C4-2B (cell line): ENCODE results near the gene XYLT1.

Experiments
- H3K27ac ChIP-seq: fragments of 450-650 bp; 2 replicates; pipeline ENCODE4 v1.5.1; 2017
- ZFX ChIP-seq: fragments of 450-650 bp; IDR thresholded peaks from 2 replicates; pipeline ENCODE4 v1.6.1; 2017
- TF ChIP-seq, protein P1 (sequence below): fragments of 450-650 bp; conservative IDR thresholded peaks from 2 replicates; pipeline ENCODE4 v1.5.1; 2017; ENCODE audit warnings: mild to moderate bottlenecking

The XYLT1 gene, protein sequence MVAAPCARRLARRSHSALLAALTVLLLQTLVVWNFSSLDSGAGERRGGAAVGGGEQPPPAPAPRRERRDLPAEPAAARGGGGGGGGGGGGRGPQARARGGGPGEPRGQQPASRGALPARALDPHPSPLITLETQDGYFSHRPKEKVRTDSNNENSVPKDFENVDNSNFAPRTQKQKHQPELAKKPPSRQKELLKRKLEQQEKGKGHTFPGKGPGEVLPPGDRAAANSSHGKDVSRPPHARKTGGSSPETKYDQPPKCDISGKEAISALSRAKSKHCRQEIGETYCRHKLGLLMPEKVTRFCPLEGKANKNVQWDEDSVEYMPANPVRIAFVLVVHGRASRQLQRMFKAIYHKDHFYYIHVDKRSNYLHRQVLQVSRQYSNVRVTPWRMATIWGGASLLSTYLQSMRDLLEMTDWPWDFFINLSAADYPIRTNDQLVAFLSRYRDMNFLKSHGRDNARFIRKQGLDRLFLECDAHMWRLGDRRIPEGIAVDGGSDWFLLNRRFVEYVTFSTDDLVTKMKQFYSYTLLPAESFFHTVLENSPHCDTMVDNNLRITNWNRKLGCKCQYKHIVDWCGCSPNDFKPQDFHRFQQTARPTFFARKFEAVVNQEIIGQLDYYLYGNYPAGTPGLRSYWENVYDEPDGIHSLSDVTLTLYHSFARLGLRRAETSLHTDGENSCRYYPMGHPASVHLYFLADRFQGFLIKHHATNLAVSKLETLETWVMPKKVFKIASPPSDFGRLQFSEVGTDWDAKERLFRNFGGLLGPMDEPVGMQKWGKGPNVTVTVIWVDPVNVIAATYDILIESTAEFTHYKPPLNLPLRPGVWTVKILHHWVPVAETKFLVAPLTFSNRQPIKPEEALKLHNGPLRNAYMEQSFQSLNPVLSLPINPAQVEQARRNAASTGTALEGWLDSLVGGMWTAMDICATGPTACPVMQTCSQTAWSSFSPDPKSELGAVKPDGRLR

DNA sequence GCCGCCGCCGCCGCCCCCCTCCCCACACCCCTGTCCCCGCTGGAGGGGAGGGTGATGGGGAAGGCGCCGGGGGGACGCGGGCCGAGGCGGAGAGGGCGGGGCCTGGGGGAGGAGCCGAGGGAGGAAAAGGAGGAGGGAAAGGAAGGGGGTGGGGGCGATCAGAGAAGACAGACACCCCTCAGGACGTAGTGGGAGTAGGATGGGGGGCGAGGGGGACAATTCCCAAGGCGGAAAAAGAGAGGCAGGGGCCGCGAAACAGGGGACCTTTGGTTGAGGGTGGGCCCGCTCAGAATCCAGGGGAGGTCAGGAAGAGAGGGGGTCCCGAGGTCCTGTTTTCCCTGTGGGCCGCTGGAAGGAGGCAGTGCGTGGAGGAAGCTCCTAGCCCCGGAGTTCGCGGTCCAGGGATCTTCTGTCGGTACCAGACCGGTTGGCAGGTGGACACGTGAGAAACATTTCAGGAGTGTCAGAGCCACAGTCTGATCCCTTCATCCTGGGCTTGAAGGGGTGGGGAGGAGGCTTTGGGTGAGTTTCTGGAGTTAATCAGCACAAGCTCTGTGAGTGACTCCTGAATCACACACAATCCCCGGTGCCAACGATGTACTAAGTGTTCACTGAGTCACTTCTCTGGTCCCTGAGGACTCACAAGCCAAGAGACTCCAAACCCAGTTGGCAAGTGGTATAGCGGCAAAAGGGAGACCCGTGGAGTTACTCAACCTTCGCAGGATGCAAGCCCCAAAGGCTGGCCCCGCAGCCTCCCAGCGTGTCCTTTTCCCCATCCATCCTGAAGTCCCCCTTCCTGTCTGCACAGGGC is at the start of gene XYLT1:
Gene XYLT1, minus strand, starts transcription at position 53 of the 811 bp plus-strand sequence. CDS start 164 bp downstream, outside the sequence.
- TF ChIP-seq ZFX: no peak
- TF ChIP-seq, protein P1, sequence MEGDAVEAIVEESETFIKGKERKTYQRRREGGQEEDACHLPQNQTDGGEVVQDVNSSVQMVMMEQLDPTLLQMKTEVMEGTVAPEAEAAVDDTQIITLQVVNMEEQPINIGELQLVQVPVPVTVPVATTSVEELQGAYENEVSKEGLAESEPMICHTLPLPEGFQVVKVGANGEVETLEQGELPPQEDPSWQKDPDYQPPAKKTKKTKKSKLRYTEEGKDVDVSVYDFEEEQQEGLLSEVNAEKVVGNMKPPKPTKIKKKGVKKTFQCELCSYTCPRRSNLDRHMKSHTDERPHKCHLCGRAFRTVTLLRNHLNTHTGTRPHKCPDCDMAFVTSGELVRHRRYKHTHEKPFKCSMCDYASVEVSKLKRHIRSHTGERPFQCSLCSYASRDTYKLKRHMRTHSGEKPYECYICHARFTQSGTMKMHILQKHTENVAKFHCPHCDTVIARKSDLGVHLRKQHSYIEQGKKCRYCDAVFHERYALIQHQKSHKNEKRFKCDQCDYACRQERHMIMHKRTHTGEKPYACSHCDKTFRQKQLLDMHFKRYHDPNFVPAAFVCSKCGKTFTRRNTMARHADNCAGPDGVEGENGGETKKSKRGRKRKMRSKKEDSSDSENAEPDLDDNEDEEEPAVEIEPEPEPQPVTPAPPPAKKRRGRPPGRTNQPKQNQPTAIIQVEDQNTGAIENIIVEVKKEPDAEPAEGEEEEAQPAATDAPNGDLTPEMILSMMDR: no peak
- no peak within 1 kb of the TSS for H3K27ac ChIP-seq

DNA sequence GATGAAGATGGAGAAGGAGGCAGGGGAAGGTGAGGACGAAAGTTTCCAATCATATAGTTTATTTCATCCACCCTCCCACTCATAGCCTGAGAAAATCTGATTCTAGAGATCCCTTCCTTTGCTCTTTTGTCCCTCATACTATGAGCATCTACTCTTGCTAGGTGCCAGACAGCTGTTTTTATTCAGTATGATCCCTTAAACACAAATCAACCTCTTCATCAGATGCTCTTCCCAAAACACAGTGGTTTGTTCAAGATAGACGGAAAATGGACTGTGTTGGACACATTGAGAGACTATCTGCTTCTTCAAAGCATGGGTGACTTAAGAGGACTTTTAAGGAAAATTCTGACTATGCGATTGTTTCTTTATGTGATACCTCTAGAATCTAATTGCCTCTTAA is 49.4 kb upstream of the XYLT1 start:
- TF ChIP-seq, protein P1: no peak
- TF ChIP-seq ZFX: no peak
- H3K27ac ChIP-seq: no peak overlapping the region

DNA sequence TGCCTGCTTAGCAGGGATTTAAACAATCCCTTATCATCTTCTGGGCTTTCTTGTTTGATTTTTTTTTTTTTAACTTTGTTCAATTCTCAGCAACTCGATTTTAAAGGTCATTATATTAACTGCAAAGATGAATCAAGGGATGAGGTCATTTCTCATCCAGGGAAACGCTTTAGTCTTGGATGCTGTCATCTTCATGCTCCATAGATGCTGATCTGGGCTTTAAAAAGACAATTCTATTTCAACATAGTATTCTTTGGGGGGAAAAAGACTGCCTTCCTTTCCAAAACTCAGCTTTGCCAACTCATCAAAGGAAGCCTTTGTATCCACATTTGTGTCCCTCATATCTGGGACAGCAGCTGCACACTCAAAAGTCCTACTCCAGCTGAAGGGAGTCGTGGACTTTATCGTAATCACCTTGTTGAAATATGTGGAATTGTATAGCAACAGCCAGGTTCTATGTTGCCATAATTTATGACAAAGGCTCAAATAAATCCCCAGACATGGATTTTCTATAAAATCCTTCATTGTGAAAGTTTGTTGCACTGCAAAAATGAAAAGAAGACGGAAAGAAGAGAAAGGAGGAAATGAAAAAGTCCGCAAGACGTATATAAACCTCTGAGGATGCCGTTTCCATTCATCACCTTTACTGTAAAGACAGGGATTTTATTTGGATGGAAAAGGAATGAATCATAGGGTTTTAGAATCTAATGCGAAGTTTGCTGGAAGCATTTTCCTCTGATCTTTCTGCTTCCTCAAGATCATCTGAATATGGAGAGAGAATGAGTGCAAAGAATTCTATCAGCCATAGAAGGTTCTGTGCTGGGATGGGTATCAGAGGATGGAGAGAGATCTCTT is 48.6 kb upstream of the XYLT1 start:
- H3K27ac ChIP-seq: no peak overlapping the region
- no peak for TF ChIP-seq ZFX
- TF ChIP-seq, protein P1: no peak

DNA sequence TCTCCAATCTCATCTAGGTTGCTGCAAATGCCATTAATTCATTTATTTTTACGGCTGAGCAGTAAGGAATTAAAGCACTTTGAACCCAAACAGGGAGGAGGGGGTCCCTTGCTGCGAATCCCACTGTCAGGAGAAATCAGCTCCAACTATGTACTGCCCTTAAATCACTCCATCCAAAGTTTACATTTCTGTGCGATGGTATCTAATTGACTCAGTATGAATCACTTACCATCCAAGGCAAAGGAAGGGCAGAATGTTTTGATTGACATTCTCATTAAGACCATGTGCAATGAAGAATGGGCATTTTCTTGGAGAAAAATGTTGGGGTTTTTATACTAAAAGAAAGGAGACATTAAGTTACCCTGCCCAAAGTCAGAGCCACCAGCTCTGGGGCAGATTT is 47.7 kb upstream of the XYLT1 start:
- TF ChIP-seq, protein P1: no peak
- no peak for TF ChIP-seq ZFX

DNA sequence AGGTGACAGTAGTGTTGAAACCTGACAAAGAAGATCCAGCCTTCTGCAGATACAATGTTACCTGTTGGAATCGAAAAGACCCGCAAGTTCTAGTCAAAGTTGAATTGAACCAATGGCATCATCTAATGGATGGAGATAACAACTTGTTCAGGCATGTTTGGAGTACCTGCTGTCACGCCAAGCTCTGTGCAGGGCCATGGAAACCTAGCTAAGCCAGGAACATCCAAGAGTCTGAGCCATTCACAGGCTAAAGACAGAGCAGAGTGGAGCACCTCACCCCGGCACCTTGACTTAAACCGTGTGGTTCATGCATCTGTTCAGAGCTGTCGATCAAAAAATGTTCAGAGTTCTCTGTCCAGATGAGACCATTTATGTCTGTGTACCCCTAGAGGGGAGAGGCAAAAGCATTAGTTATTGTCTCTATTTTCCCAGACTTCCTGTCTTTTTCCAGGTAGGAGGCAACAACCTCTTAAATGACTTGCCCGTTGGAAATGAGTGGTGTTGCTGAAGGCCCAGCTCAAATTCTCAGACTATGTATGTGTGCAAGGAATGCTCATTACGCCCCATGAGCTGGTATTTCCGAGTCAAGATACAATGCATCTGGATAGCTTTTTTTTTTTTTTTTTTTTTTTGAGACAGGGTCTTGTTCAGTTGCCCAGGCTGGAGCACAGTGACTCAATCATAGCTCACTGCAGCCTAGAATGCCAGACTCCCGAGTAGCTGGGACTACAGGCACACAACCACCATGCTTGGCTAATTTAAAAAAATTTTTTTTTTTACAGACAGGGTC is 44.9 kb upstream of the XYLT1 start:
- no peak for TF ChIP-seq ZFX
- TF ChIP-seq, protein P1: no peak
- no peak overlapping the region for H3K27ac ChIP-seq

More for the DNA sequence above, 47.7 kb upstream of the XYLT1 start:
- no peak overlapping the region for H3K27ac ChIP-seq
